ENCODE results near the gene SYT2. TPM values are rescaled to one million over a fixed set of nuclear protein-coding genes. Genes with fewer than 3 reads are reported as not detected.

The SYT2 gene
- under 1 TPM in 1 of 2 donors, not detected in 1; under 0.01 TPM for total RNA-seq

- DNase-seq (ENCODE audit: low spot score) = no peak
Measured at GRCh38 chr1:202710070-202711045, at the start of gene SYT2. Gene SYT2 (minus strand): TSS chr1:202710454. CDS start chr1:202605772, 104,682 bp downstream.

GRCh38 chr1:202756391-202756790 lies 46.1 kb upstream of the SYT2 start:
- Histone ChIP-seq H3K27ac (no peak overlapping the region), H3K4me3 (no peak overlapping the region), H3K27me3 (replicated peaks; ENCODE audit: insufficient read depth) (no peaks in the 10 kb centered on the region), H3K36me3 (peaks cover 37% of the 10 kb centered on the region), H3K9me3 (no peaks in the 10 kb centered on the region), H3K4me1 (ENCODE audit: control insufficient read depth in 1 of 2, low read depth in 2 of 2) (no peaks in the 10 kb centered on the region)
- ATAC-seq (ENCODE audit: insufficient number of reproducible peaks, low FRiP score, low read depth) = no peak
- DNase-seq (ENCODE audit: low spot score) = no peak
- TF ChIP-seq CTCF (IDR thresholded peaks at IDR 0.05) = no peak

More at GRCh38 chr1:202710070-202711045, at the start of gene SYT2:
- Histone ChIP-seq H3K36me3 (no peaks in the 10 kb centered on the region), H3K4me3 (peak within 1 kb of the TSS; percentile 59), H3K27ac (no peak within 1 kb of the TSS), H3K27me3 (replicated peaks; ENCODE audit: insufficient read depth) (peaks cover 24% of the 10 kb centered on the region), H3K9me3 (no peaks in the 10 kb centered on the region), H3K4me1 (ENCODE audit: control insufficient read depth in 1 of 2, low read depth in 2 of 2) (peaks cover 12 to 20% of the 10 kb centered on the region in 2 donors)
- ATAC-seq (ENCODE audit: insufficient number of reproducible peaks, low FRiP score, low read depth) = no peak
- no peak for TF ChIP-seq CTCF (IDR thresholded peaks at IDR 0.05)

GRCh38 chr1:202754293-202754692 lies 44.0 kb upstream of the SYT2 start:
- DNase-seq (ENCODE audit: low spot score) = no peak
- ATAC-seq (ENCODE audit: insufficient number of reproducible peaks, low FRiP score, low read depth) = no peak
- Histone ChIP-seq H3K4me1 (ENCODE audit: control insufficient read depth in 1 of 2, low read depth in 2 of 2) (no peaks in the 10 kb centered on the region), H3K9me3 (no peaks in the 10 kb centered on the region), H3K27me3 (replicated peaks; ENCODE audit: insufficient read depth) (no peaks in the 10 kb centered on the region), H3K27ac (no peak overlapping the region), H3K36me3 (peaks cover 37% of the 10 kb centered on the region), H3K4me3 (no peak overlapping the region)
- no peak for TF ChIP-seq CTCF (IDR thresholded peaks at IDR 0.05)

- Histone ChIP-seq H3K4me3 (no peak overlapping the region), H3K27ac (no peak overlapping the region), H3K27me3 (replicated peaks; ENCODE audit: insufficient read depth) (no peaks in the 10 kb centered on the region), H3K36me3 (peaks cover 47% of the 10 kb centered on the region), H3K4me1 (ENCODE audit: control insufficient read depth in 1 of 2, low read depth in 2 of 2) (no peaks in the 10 kb centered on the region), H3K9me3 (no peaks in the 10 kb centered on the region)
- no peak for DNase-seq (ENCODE audit: low spot score)
- ATAC-seq (ENCODE audit: insufficient number of reproducible peaks, low FRiP score, low read depth) = no peak
- no peak for TF ChIP-seq CTCF (IDR thresholded peaks at IDR 0.05)
Measured at GRCh38 chr1:202752774-202753173, 42.5 kb upstream of the SYT2 start.

GRCh38 chr1:202750761-202751160 lies 40.5 kb upstream of the SYT2 start:
- no peak for ATAC-seq (ENCODE audit: insufficient number of reproducible peaks, low FRiP score, low read depth)
- no peak for DNase-seq (ENCODE audit: low spot score)
- TF ChIP-seq CTCF (IDR thresholded peaks at IDR 0.05) = no peak
- Histone ChIP-seq H3K27me3 (replicated peaks; ENCODE audit: insufficient read depth) (no peaks in the 10 kb centered on the region), H3K9me3 (no peaks in the 10 kb centered on the region), H3K4me1 (ENCODE audit: control insufficient read depth in 1 of 2, low read depth in 2 of 2) (no peaks in the 10 kb centered on the region), H3K36me3 (peaks cover 42% of the 10 kb centered on the region), H3K4me3 (no peak overlapping the region), H3K27ac (no peak overlapping the region)

Data from thoracic aorta (tissue), 2 donors.